Left lobe of liver (tissue), 2 donors: ENCODE data around the gene SPACA5. TPM values are rescaled to one million over a fixed set of nuclear protein-coding genes. Genes with fewer than 3 reads are reported as not detected.
"Not testable (repeated sequence)": the region's sequence is repeated elsewhere in the genome, so short reads cannot be mapped to it uniquely, and the experiment has no call there.

ENCODE experiments used
- ATAC-seq: fragments of 200-7000 bp; cut with Tn5 transposase; one replicate; pipeline ENCODE4 v1.9.1; 2020; ENCODE audit warnings: mild to moderate bottlenecking, moderate library complexity
- DNase-seq: peaks from one replicate; pipeline ENCODE4 v3.0.0-alpha.2; 2020; ENCODE audit warnings: low spot score
- total RNA-seq: library from RNA; stranded (reverse); gene quantifications from one replicate; pipeline ENCODE4 v1.2.1, GENCODE V29; 2021
- donor health status: DM: no; HTN: no; CAD: no; lungs with moderate emphysema.
- donor health status: DM: no; HTN: yes; CAD: no.

The SPACA5 gene
- total RNA-seq = not detected

DNA sequence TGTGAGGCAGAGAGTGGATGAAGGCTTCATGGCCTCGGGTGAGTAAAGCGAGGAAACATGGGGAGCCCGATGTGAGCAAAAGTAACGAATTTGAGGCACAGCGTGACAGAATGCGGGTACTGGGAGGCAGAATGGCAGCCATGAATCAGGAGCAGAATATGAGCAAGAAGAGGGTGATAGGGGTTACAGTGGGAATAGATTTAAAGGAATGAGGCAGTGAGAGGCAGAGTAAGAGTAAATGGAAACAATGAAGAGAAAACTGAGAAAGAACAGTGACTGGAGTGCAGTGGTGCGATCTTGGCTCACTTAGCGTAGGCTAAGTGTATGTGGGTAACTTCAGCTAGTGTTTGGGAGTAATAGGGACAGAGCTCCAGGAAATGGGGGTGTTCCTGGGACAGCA, at the start of gene SPACA5:
TSS of gene SPACA5 (plus strand) at position 301 of the 400 bp plus-strand sequence. CDS start 815 bp downstream, outside the sequence.
- DNase-seq, ATAC-seq: not testable (repeated sequence)

DNA sequence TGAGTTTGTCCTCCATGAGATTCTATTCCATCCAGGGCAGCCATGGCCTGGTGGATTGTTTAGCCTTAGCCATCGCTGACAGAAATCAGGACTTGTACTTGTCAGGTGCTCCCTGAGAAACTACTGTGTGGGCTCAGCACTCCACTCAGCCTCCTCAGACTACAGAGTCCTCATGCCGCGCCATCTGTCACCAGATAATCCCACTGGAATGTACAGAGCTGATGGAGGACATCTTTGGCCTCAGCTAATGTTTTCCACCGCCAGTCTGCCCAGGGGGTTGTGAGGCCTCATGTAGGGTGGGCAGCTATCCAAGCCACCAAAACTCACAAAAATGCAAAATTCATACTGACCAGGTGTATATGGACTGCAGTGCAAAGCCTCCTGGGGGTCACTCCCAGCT, 48.6 kb upstream of the SPACA5 start:
- ATAC-seq, DNase-seq: not testable (repeated sequence)

DNA sequence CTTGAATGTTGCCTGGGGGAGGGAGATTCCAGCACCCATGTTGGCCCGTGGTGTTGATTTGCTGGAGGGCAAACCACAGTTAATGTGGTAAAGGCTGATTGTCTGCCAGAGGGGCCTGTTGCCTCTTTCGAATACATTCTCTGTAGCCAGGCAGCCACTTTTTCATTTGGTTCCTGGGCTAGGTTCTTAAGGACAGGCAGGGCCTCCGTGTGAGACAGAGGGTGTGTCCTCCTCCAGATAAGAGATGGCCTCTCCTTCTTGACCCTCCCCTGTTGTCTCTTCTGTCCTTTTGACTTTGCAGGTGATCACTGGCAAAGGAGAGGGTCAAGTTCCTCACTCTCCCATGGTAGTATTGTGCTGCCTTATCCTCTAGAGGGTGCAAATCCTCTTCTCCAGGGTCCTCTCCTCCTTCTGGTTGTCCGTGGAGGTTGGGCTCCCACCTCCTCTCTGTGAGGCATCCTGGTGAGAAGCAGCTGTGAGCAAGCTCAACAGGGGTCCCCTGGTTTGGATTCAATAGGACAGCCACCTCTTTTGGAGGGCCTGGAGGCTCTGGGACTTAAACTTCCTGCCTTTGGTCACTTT, 47.9 kb upstream of the SPACA5 start:
- no peak for ATAC-seq
- DNase-seq = no peak

DNA sequence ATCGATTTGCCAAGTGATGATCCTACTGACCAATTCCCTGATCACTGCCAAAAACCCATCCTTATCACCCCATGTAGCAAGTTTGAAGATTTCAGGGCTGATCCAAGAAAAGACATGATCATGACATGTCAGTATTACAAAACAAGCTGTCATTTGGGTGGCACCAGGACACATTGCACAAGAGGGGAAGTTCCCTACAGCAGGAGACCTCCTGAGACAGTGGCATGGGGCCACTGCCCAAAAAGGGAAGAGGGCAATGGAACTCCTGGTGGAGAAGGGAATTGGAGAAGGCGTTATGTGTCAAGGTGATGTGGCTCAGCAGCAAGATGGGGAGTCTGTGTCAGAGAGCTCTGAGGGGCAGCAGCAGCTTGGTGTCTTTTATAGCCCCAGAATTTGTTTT, 46.4 kb upstream of the SPACA5 start:
- DNase-seq (no peak), ATAC-seq (no peak)

DNA sequence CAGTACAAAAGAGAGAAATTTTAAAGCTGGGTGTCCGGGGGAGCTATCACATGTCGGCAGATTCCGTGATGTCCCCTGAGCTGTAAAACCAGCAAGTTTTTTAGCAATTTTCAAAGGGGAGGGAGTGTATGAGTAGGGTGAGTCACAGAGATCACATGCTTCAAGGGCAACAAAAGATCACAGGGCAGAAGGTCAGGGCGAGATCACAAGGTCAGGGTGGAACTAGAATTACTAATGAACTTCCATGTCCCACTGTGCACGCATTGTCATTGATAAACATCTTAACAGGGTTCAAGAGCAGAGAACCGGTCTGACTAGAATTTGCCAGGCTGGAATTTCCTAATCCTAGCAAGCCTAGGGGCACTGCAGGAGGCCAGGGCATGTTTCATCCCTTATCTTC, 45.0 kb upstream of the SPACA5 start:
- not testable (repeated sequence) for ATAC-seq, DNase-seq

DNA sequence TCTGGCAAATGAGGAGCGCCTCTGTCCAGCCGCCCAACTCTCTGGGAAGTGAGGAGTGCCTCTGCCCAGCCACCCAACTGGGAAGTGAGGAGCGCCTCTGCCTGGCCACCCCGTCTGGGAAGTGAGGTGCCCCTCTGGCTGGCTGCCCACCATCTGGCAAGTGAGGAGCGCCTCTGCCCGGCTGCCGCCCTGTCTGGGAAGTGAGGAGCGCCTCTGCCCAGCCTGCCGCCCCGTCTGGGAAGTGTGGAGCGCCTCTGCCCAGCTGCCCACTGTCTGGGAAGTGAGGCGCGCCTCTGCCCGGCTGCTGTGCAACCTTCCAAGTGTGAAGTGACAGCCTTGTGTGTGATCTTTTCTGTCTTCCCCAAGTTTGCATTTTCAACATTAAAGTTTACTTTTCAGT, 41.3 kb upstream of the SPACA5 start:
- ATAC-seq, DNase-seq: not testable (repeated sequence)

DNA sequence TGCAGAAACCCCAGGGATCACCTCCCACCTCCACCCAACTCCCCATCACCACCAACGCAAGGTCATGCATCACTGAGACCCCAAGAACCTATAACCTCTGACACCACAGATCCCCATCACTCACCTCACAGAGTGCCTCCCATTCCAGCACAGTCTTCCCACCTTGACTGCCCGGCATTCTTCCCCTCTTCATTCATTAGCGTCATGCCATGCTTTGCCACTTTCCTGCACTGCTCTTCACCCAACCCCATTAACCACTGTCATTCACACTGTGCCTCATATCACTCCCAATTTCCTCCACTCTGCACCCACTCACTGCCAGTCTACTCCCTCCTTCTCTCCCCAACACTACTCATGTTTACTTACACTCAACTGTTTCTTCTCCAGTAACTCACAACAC, 33.6 kb upstream of the SPACA5 start:
- ATAC-seq = no peak

DNA sequence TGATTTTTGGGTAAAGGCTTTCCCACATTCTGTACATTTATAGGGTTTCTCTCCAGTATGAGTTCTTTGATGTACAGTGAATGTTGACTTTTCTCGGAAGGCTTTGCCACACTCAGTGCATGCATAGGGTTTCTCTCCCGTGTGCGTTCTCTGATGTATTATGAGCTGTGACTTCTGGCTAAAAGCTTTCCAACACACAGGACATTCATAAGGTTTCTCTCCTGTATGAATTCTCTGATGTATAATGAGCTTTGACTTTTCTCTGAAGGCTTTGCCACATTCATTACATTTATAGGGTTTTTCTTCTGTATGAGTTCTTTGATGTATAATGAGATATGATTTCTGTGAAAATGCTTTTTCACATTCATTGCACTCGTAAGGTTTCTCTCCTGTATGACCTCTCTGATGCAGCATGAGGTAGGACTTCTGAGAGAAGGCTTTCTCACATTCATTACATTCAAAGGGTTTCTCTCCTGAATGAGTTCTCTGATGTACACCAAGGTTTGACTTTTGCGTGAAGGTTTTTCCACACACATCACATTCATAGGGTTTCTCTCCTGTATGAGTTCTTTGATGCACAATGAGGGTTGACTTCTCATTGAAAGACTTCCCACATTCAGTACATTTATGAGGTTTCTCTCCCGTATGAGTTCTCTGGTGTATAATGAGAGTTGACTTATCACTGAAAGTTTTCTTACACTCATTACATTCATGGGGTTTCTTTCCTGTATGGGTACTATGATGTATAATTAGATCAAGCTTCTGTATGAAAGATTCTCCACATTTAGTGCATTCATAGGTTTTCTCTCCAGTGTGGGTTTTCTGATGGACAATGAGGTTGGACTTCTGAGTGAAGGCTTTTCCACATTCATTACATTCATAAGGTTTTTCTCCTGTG, 30.3 kb upstream of the SPACA5 start:
- DNase-seq (no peak), ATAC-seq (no peak)

More for the DNA sequence above, 33.6 kb upstream of the SPACA5 start:
- DNase-seq = no peak

DNA sequence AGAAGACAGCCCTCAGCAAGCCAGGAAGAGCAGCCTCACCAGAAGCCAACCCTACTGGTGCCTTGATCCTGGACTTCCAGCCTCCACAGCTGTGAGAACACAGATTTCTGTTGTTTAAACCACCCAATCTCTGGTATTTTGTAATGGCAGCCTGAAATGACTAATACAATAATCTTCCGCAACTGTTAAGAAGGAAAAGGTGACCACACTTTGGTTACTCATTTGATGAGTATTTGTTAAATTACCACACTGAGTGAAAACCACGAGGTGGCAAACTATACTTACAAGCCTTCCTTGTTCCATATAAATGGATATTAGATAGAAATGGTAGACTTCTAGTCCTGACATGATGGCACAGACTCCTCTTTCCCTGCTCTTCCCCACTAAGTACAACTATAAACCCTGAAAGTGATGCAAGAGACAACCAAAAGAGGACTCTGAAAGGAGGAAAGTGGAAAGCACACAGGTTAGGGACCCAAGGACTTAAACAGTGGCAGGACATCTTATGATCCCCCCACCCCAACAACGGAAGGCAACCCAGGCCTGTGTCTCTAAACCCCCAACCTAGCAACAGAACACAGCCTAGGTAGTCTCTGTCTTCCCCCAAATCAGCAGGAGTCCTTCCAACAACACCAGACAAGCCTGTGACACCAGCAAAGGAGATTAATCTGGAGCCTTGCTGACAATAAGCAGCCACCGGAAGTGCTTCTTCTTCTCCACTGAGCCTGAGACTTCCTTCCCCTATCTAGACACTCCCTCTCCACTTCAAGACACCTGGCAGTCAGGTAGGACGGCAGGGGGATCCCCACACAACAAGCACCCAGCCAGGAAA, 15.3 kb upstream of the SPACA5 start:
- ATAC-seq (no peak), DNase-seq (no peak)

DNA sequence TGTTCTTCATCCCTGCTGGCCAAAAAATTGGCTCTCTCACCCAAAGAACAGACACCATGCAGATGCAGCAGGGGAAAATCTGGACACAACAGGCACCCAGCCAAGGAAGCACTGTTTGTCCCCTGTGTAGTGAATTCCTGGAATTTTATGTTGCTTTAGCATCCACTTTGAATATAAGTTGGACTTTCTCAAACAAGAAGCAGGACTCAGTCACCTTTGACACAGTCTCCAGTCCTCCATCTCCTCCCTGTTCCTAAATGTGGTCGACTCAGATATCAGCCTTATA, 14.8 kb upstream of the SPACA5 start:
- ATAC-seq (no peak), DNase-seq (no peak)

DNA sequence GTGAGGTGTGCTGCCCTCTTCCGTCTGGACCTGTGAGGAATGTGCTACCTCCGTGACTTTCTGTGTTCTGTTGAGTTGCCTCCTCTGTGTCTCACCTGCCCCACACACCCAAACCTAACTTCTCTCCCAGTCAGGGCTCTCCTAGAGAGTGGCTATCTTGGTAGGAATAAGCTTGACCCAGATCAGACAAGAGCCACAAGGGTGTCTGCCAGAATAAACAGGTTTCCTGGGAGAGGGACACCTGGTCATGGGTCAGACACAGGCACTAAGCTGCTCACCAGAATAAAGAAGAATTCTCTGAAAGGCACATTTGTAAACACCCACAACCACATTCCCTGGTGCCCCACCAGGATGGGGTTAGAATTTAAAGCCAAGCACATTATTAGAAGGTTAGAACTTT, 14.1 kb upstream of the SPACA5 start:
- DNase-seq (no peak), ATAC-seq (no peak)

DNA sequence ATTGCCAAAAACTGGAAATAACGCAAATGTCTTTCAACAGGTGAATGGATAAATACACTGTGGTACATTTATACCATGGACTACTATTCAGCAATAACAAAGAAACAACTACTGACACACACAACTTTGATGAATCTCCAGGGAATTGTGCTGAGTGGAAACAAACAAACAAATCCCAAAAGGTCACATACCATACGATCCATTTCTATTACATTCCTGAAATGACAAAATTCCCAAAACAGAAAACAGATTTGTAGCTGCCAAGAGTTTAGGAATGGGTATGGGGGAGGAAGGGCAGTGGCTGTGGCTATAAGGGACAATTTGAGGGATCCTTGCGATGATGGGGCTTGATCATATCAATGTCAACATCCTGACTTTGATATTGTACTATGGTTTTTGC, 5.5 kb upstream of the SPACA5 start:
- DNase-seq (no peak), ATAC-seq (no peak)

DNA sequence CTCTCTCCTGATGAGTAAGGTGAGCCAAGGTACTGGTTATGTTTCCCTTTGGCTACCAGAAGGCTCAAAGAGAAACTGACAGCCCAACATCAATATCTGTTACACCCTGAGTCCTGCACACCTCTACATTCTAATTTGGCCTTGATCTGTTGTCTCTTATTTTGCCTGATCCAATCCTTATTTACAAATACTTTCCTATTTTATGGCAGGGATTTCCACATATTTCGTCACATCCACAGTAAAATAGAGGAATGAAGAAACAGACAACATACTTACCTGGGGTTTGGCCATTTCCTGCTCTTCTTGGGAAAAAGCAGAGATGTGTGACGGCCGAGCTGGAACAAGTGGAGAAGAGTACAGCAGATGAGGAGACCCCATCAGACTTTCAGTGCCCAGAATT, 4.5 kb upstream of the SPACA5 start:
- ATAC-seq (no peak), DNase-seq (no peak)

DNA sequence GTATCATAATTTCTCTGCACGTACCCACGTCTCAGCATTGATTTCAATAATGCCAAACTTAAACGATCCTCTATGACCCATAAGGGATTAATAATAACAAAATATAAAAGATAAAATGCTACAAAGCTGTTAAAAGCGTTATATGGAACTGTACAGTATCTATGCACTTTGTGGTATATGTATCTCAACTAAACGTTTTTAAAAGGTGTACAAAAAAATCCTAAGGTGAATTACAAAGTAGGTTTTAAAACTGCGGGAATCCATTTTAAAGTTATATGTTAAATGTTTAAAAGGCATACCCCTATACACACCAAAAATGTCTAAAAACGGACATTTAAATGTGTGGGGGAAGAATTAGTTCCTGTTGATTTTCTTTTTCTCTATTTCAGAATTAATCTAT, 3.9 kb upstream of the SPACA5 start:
- DNase-seq (no peak), ATAC-seq (no peak)

DNA sequence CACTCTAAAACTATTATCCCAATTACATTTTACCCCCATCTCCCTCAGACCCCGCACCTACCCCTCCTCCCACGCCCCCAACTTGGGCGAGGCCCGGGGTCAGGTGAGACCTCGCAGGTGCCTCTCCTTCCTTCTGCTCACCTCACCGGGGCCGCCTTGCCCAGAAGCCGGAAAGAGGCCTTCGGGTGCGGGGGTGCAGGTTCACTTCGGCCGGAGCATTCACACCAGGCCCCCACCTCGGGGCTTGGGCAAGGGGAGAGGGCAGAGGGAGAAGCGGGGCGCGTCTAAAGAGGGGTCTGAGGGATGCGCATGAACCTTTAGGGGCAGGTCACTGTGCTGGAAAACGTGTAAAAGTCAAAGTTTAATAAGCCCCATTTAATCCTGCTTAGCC, 3.4 kb upstream of the SPACA5 start:
- ATAC-seq = peak; percentile 25
- DNase-seq = no peak

DNA sequence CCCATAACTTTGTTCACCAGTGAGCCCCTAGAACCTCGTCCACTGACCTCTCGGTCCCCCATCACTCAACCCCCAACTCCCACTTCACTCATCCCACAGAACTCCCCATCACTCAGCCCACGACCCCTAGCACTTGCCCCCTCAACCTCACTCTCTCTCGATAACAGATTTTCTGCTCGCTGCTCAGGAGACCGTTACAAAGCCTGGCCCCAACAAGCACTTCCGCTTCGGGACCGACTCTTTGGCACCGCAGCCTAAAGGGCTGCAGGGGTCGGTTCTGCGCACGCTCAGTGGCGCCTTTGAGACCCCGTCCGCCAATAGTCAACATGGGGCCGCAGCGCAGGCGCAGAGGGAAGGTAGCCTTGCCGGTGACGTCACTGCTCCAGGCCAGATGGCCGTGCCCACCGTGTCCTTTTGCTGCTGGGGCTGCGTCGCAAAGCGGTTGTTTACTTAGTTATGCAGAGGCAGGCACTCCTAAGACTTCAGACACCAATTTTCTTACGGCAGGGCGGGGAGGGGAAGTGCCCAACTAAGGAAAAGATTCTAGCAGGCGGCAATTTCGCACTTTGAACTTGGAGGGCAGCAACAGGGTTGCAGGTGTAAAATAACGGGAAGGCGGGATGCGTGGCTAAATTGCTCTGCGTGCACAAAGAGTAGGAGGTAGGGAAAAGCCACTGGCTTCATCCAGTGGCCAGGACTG, 2.9 kb upstream of the SPACA5 start, which contains the start of gene ZNF182:
TSS of gene ZNF182 (minus strand) at position 232 of the 700 bp plus-strand sequence. CDS start 1,380 bp downstream, outside the sequence.
- ATAC-seq = peak; percentile 97
- peak; percentile 92 for DNase-seq

DNA sequence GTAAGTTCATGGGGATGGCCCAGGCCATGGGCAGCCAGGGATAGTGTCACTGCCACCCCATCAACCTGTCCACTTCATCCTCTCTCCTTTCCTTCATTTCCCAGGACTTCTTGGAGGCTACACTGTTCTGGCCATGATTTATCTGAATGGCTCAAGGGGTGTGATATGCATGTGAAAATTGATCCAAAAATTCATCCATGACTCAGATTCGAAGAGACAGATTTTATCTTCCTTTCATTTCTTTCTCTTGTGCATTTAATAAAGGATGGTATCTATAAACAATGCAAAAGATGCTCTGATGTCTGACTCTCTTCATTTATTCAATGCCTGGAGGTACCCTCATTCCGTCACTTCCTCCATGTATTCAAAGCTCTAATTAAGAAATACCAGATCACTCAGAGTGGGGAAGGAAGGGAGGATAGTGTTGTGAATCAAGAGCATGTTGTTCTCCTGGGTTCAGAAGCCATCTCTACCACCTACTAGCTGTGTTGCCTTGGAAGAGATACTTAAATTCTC, 2.7 kb downstream of the SPACA5 start:
- ATAC-seq, DNase-seq: not testable (repeated sequence)

DNA sequence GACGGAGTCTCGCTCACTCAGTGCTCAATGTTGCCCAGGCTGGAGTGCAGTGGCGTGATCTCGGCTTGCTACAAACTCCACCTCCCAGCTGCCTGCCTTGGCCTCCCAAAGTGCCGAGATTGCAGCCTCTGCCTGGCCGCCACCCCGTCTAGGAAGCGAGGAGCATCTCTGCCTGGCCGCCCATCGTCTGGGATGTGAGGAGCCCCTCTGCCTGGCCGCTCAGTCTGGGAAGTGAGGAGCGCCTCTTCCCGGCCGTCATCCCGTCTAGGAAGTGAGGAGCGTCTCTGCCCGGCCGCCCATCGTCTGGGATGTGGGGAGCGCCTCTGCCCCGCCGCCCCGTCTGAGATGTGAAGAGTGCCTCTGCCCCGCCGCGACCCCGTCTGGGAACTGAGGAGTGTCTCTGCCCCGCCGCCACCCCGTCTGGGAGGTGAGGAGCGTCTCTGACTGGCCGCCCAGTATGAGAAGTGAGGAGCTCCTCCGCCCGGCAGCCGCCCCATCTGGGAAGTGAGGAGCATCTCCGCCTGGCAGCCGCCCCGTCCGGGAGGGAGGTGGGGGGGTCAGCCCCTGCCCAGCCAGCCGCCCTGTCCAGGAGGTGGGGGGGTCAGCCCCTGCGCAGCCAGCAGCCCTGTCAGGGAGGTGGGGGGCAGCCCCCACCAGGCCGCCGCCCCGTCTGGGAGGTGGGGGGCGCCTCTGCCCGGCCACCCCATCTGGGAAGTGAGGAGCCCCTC, 10.0 kb downstream of the SPACA5 start:
- DNase-seq, ATAC-seq: not testable (repeated sequence)

DNA sequence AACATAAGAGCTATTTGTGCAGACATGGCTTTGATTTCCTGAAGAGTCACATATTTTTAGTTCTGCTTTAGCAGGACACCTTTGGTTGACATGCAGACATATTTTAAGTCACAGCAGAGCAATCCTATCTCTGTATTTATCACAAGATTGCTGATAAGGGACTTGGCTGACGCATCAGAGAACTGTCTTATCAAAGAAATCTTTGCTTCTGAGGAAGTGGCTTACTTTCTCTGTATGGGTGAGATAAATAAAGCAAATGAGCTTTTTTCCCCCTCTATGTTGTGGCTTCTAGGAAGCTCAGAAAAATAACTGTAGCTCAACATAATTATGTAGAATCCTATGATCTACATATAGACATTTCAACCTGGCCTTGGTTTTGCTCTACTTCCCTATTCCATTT, 13.1 kb downstream of the SPACA5 start:
- ATAC-seq, DNase-seq: not testable (repeated sequence)

DNA sequence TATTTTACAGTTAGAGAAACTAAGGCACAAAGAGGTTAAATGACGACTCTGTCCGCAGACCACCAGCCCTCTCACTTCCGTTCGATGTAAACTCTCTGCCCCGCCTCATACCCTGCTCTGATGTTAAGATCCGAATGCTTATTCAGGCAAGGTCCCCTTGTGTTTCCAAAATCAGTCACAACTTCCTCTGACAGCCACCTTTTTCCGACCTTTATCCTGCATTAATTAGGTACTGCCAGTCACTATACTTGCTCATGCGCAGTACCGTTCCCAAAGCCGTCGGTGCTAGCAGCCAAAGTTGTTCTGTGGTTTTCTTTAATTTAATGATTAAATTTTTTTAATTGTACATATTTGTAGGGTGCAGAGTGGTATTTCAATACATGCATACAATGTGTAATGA, 13.7 kb downstream of the SPACA5 start:
- DNase-seq, ATAC-seq: not testable (repeated sequence)
